Left colon (tissue), 2 donors: Measurements from ENCODE around the gene NREP. TPM values are rescaled to one million over a fixed set of nuclear protein-coding genes. Genes with fewer than 3 reads are reported as not detected.
A peak's percentile ranks its signal among the peaks of the same experiment; 100 is the strongest.

Source experiments
- ATAC-seq: fragments of 200-7000 bp; cut with Tn5 transposase; one replicate; pipeline ENCODE4 v1.9.1; 2020; ENCODE audit warnings: mild to moderate bottlenecking, moderate library complexity
- DNase-seq, 2 donors: peaks; one replicate each; pipeline ENCODE4 v3.0.0-alpha.2; 2020
- intact Hi-C, 2 donors: fragments of 100-400 bp; cut with DNase I in 1 of 2; cut with micrococcal nuclease in 1 of 2; formaldehyde crosslinking; loops; one replicate each; pipeline versions ENCODE4 v1.11.2 to v1.14.0; 2022; cut with DNase I, micrococcal nuclease
- total RNA-seq, 2 donors: library from RNA; stranded (reverse); fragmentation: NEBNext Ultra II Directional; extraction: Animal tissue kit (Norgen Biotek cat#: 25700); gene quantifications; one replicate each; pipeline ENCODE4 v1.2.1, GENCODE V29; 2021
- donor health status: DM: no; HTN: no; CAD: no.
- donor health status: DM: yes; HTN: yes; CAD: no.

Gene NREP
- total RNA-seq, 2 donors from 2014 or later = 14.3 to 16.3 TPM

- DNase-seq = no peak
- ATAC-seq = peak; percentile 66
Measured at GRCh38 chr5:111707630-111708164, 49.3 kb downstream of the NREP start.

GRCh38 chr5:111706345-111706744 is 50.6 kb downstream of the NREP start:
- DNase-seq (no peak), ATAC-seq (no peak)
- intact Hi-C loops = no loop called here

More at GRCh38 chr5:111707630-111708164, 49.3 kb downstream of the NREP start:
- intact Hi-C loops = no loop called here

- ATAC-seq (no peak), DNase-seq (no peak)
- intact Hi-C loops = no loop called here
Measured at GRCh38 chr5:111704452-111705085, 52.4 kb downstream of the NREP start.

- DNase-seq = no peak
- no peak for ATAC-seq
- intact Hi-C loops = no loop called here
Measured at GRCh38 chr5:111703662-111704061, 53.3 kb downstream of the NREP start.

- peak; percentile 99 for ATAC-seq
- intact Hi-C loops = no loop called here
- DNase-seq = peak; percentile 48 to 67
Measured at GRCh38 chr5:111699976-111700375, 57.0 kb downstream of the NREP start.

GRCh38 chr5:111699324-111699723 is 57.7 kb downstream of the NREP start:
- ATAC-seq = no peak
- no peak for DNase-seq
- intact Hi-C loops = no loop called here

GRCh38 chr5:111697881-111698757 is 58.9 kb downstream of the NREP start:
- DNase-seq (no peak), ATAC-seq (no peak)
- intact Hi-C loops = no loop called here

- DNase-seq = no peak
- ATAC-seq = no peak
- intact Hi-C loops = no loop called here
Measured at GRCh38 chr5:111697215-111697614, 59.8 kb downstream of the NREP start.

GRCh38 chr5:111695991-111696390 is 61.0 kb downstream of the NREP start:
- no peak for ATAC-seq
- intact Hi-C loops = no loop called here
- no peak for DNase-seq

GRCh38 chr5:111694133-111694532 is 62.9 kb downstream of the NREP start:
- no peak for ATAC-seq
- intact Hi-C loops = no loop called here

GRCh38 chr5:111691914-111692313 is 65.1 kb downstream of the NREP start:
- no peak for DNase-seq
- intact Hi-C loops = no loop called here
- ATAC-seq = no peak

More at GRCh38 chr5:111694133-111694532, 62.9 kb downstream of the NREP start:
- DNase-seq = no peak

- no peak for ATAC-seq
- intact Hi-C loops = no loop called here
- DNase-seq = no peak
Measured at GRCh38 chr5:111691508-111691907, 65.5 kb downstream of the NREP start.

- ATAC-seq = no peak
- intact Hi-C loops = no loop called here
- no peak for DNase-seq
Measured at GRCh38 chr5:111689357-111689935, 67.5 kb downstream of the NREP start.

- DNase-seq (no peak), ATAC-seq (peak; percentile 64)
- intact Hi-C loops = no loop called here
Measured at GRCh38 chr5:111685969-111686368, 71.0 kb downstream of the NREP start.

- ATAC-seq (no peak), DNase-seq (no peak)
- intact Hi-C loops = no loop called here
Measured at GRCh38 chr5:111682641-111683040, 74.4 kb downstream of the NREP start.

GRCh38 chr5:111682121-111682520 is 74.9 kb downstream of the NREP start:
- ATAC-seq = no peak
- DNase-seq = no peak
- intact Hi-C loops = no loop called here

GRCh38 chr5:111681414-111682120 is 75.4 kb downstream of the NREP start:
- intact Hi-C loops = no loop called here
- no peak for ATAC-seq
- no peak for DNase-seq

- intact Hi-C loops = no loop called here
- DNase-seq = peak; percentile 56 to 69
- peak; percentile 99 for ATAC-seq
Measured at GRCh38 chr5:111680737-111681413, 76.1 kb downstream of the NREP start.

GRCh38 chr5:111679611-111680010 is 77.4 kb downstream of the NREP start:
- ATAC-seq (no peak), DNase-seq (no peak)
- intact Hi-C loops = no loop called here
